ENCODE measurements around the gene MALAT1.
"Not testable (repeated sequence)": the region's sequence is repeated elsewhere in the genome, so short reads cannot be mapped to it uniquely, and the experiment has no call there.

MALAT1 gene

DNA sequence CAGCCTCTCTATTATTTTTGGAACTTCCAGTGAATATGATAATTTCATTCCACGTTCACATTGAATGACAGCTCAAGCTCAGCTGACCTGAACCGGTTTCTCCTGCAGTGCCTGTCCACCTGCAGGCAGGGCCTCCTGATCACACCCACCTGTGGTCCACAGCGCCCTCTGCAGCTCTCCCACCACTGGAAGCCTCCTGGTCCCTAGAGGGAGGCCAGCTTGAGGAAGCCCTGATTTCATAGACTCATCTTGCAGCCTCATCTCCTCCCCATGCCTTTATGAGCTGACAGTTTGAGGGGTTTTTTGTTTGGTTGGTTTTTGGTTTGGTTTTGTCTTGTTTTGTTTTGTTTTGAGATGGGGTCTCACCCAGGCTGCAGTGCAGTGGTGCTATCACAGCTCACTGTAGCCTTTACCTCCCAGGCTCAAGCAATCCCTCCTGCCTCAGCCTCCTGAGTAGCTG, 29.9 kb upstream of the MALAT1 start:
- Histone ChIP-seq H3K79me2 (peaks cover 17% of the 10 kb centered on the region), H3K27ac (no peak overlapping the region), H3K4me3 (ENCODE audit: low read depth, low read length) (no peak overlapping the region), H3K4me2 (ENCODE audit: low read length) (no peak overlapping the region), H3K9ac (no peak overlapping the region), H3K27me3 (ENCODE audit: control insufficient read depth, insufficient read depth, low read length) (no peaks in the 10 kb centered on the region), H3K36me3 (ENCODE audit: control insufficient read depth, insufficient read depth, low read length) (no peaks in the 10 kb centered on the region), H3K4me1 (peaks cover 3% of the 10 kb centered on the region), H3K9me3 (ENCODE audit: control insufficient read depth, low read length) (no peaks in the 10 kb centered on the region), H2AFZ (no peak overlapping the region)
- TF ChIP-seq, protein P1, sequence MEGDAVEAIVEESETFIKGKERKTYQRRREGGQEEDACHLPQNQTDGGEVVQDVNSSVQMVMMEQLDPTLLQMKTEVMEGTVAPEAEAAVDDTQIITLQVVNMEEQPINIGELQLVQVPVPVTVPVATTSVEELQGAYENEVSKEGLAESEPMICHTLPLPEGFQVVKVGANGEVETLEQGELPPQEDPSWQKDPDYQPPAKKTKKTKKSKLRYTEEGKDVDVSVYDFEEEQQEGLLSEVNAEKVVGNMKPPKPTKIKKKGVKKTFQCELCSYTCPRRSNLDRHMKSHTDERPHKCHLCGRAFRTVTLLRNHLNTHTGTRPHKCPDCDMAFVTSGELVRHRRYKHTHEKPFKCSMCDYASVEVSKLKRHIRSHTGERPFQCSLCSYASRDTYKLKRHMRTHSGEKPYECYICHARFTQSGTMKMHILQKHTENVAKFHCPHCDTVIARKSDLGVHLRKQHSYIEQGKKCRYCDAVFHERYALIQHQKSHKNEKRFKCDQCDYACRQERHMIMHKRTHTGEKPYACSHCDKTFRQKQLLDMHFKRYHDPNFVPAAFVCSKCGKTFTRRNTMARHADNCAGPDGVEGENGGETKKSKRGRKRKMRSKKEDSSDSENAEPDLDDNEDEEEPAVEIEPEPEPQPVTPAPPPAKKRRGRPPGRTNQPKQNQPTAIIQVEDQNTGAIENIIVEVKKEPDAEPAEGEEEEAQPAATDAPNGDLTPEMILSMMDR (IDR thresholded peaks at IDR 0.05) = peak; percentile 72

DNA sequence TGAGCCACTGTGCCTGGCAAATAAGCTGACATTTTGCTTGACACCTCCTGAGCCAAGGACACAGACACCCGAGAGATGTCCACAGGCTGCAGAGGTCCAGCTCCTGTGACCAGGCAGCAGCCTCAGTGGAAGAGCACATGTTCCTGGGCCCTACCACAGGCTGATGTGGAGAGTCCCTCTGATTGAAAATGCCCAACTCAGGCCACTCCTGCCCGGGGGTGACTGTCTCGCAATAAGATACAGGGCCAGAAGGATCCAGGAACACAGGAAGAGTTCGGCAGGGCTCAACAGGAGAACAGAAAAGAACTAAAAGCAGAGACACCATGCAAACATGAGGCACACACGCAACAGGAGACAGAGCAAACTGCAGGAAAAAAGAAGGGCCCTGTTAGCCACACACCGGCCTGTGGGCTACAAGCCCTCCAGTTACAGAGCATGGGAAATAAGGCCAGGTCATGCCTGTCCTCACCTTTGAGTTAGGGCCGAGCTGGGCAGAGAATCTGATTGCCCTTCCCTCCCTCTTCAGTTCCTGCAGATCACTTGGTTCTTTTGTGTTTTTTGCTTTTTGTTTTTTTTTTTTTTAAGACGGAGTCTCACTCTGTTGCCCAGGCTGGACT, 28.3 kb upstream of the MALAT1 start:
- H3K9me3 ChIP-seq (ENCODE audit: control insufficient read depth, low read length) = no peaks in the 10 kb centered on the region
- peaks cover 3% of the 10 kb centered on the region for H3K4me1 ChIP-seq
- no peak overlapping the region for H2AFZ ChIP-seq
- H3K27ac ChIP-seq = peak overlapping the region; percentile 97
- H3K79me2 ChIP-seq = peaks cover 19% of the 10 kb centered on the region
- H3K27me3 ChIP-seq (ENCODE audit: control insufficient read depth, insufficient read depth, low read length) = no peaks in the 10 kb centered on the region
- H3K9ac ChIP-seq = no peak overlapping the region
- H3K36me3 ChIP-seq (ENCODE audit: control insufficient read depth, insufficient read depth, low read length) = no peaks in the 10 kb centered on the region
- no peak overlapping the region for H3K4me3 ChIP-seq (ENCODE audit: low read depth, low read length)
- no peak overlapping the region for H3K4me2 ChIP-seq (ENCODE audit: low read length)
- TF ChIP-seq, protein P1 (IDR thresholded peaks at IDR 0.05) = no peak

DNA sequence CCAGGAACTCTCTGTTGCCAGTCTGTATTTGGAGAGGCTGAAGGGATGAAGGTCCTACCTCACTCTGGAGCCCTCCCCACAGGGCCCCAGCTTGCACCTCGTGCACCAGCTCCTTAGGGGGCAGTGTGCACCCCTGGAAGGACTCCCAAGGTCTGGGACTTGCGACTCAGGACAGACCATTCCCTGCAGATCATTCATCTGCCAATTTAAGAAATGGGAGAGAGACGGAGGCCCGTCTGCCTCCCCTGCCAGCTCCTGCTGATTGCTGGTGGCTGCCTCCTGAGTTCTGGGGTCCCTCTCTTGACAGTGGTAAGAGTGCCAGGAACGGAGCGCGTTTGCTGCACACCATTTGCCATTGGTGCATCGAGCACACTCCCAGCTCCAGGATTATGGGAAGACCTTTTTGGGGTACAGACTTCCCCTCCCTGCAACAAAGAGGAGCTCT, 27.4 kb upstream of the MALAT1 start:
- Histone ChIP-seq H3K27me3 (ENCODE audit: control insufficient read depth, insufficient read depth, low read length) (no peaks in the 10 kb centered on the region), H3K4me3 (ENCODE audit: low read depth, low read length) (peak overlapping the region; percentile 47), H3K9me3 (ENCODE audit: control insufficient read depth, low read length) (no peaks in the 10 kb centered on the region), H3K4me2 (ENCODE audit: low read length) (peak overlapping the region; percentile 77), H3K79me2 (peaks cover 19% of the 10 kb centered on the region), H3K36me3 (ENCODE audit: control insufficient read depth, insufficient read depth, low read length) (no peaks in the 10 kb centered on the region), H3K4me1 (peaks cover 5% of the 10 kb centered on the region), H2AFZ (peak overlapping the region; percentile 57), H3K9ac (peak overlapping the region; percentile 56), H3K27ac (peak overlapping the region; percentile 97)
- TF ChIP-seq, protein P1 (IDR thresholded peaks at IDR 0.05) = peak; percentile 64

DNA sequence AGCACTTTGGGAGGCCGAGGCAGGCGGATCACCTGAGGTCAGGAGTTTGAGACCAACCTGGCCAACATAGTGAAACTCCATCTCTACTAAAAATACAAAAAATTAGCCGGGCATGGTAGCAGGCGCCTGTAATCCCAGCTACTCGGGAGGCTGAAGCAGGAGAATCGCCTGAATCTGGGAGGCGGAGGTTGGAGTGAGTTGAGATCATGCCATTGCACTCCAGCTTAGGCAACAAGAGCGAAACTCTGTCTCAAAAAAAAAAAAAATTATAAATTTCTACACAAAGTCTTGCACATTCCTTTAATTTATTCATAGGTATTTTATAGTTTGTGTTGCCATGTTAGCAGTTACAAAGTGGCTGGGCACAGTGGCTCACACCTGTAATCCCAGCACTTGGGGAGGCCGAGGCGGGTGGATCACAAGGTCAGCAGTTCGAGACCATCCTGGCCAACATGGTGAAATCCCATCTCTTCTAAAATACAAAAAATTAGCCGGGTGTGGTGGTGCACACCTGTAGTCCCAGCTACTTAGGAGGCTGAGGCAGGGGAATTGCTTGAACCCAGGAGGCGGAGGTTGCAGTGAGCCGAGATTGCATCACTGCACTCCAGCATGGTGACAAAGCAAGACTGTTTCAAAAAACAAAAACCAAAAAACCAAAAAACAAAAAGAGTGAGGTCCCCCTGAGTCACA, 26.1 kb upstream of the MALAT1 start:
- Histone ChIP-seq H3K27ac (peak overlapping the region; percentile 97), H3K4me2 (ENCODE audit: low read length) (peak overlapping the region; percentile 77), H3K79me2 (peaks cover 19% of the 10 kb centered on the region)
- not testable (repeated sequence) for H3K9ac ChIP-seq; H3K4me1 ChIP-seq; H3K36me3 ChIP-seq (ENCODE audit: control insufficient read depth, insufficient read depth, low read length); H3K27me3 ChIP-seq (ENCODE audit: control insufficient read depth, insufficient read depth, low read length); H2AFZ ChIP-seq; H3K4me3 ChIP-seq (ENCODE audit: low read depth, low read length); H3K9me3 ChIP-seq (ENCODE audit: control insufficient read depth, low read length)

DNA sequence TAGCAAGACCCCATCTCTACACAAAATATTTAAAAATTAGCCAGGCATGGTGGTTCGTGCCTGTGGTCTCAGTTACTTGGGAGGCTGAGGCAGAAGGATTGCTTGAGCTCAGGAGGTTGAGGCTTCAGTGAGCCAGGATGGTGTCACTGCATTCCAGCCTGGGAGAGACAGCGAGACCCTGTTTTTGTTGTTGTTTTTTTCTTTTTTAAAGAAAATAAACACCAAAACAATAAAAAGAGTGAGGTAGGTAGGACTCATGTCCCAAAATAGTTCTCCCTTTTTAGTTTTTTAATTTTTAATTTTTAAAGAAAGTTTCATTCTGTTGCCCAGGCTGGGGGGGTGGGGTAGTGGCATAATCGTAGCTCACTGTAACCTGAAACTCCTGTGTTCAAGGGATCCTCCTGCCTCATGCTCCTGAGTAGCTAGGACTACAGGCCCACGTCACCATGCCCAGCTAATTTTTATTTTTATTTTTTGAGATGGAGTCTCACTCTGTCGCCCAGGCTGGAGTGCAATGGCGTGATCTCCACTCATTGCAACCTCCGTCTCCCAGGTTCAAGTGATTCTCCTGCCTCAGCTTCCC, 25.5 kb upstream of the MALAT1 start:
- no peak overlapping the region for H3K4me2 ChIP-seq (ENCODE audit: low read length)
- no peak overlapping the region for H3K9ac ChIP-seq
- H3K79me2 ChIP-seq = peaks cover 20% of the 10 kb centered on the region
- no peak overlapping the region for H2AFZ ChIP-seq
- no peaks in the 10 kb centered on the region for H3K9me3 ChIP-seq (ENCODE audit: control insufficient read depth, low read length)
- H3K36me3 ChIP-seq (ENCODE audit: control insufficient read depth, insufficient read depth, low read length) = no peaks in the 10 kb centered on the region
- peaks cover 8% of the 10 kb centered on the region for H3K4me1 ChIP-seq
- peak overlapping the region; percentile 97 for H3K27ac ChIP-seq
- H3K27me3 ChIP-seq (ENCODE audit: control insufficient read depth, insufficient read depth, low read length) = no peaks in the 10 kb centered on the region
- TF ChIP-seq, protein P1 (IDR thresholded peaks at IDR 0.05) = no peak
- no peak overlapping the region for H3K4me3 ChIP-seq (ENCODE audit: low read depth, low read length)
